Measurements from ENCODE around the gene POTEF.
"Not testable (repeated sequence)": the region's sequence is repeated elsewhere in the genome, so short reads cannot be mapped to it uniquely, and the experiment has no call there.

The POTEF gene
- total RNA-seq: 0 reads per million in 2 donors

GRCh38 chr2:130129120-130129829 is at the start of gene POTEF:
POTEF (minus strand) TSS chr2:130129222; CDS start chr2:130120515, 8,707 bp downstream.
- DNase-seq: not testable (repeated sequence)

- not testable (repeated sequence) for DNase-seq
These were observed 45.8 kb upstream of the POTEF start for GRCh38 chr2:130174866-130175265.

GRCh38 chr2:130169896-130170295 is 40.9 kb upstream of the POTEF start:
- DNase-seq: no peak

- not testable (repeated sequence) for DNase-seq
These were observed 40.1 kb upstream of the POTEF start for GRCh38 chr2:130169163-130169562.

- DNase-seq: not testable (repeated sequence)
These were observed 37.6 kb upstream of the POTEF start for GRCh38 chr2:130166611-130167010.

GRCh38 chr2:130165293-130166016 is 36.4 kb upstream of the POTEF start:
- no peak for DNase-seq

GRCh38 chr2:130162968-130163367 is 33.9 kb upstream of the POTEF start:
- no peak for DNase-seq

GRCh38 chr2:130162486-130162885 is 33.5 kb upstream of the POTEF start:
- DNase-seq: not testable (repeated sequence)

- DNase-seq: not testable (repeated sequence)
These were observed 32.0 kb upstream of the POTEF start for GRCh38 chr2:130160838-130161705.

GRCh38 chr2:130160131-130160530 is 31.1 kb upstream of the POTEF start:
- DNase-seq: no peak

- DNase-seq: not testable (repeated sequence)
These were observed 30.4 kb upstream of the POTEF start for GRCh38 chr2:130159376-130159775.

GRCh38 chr2:130158631-130159030 is 29.6 kb upstream of the POTEF start:
- no peak for DNase-seq

GRCh38 chr2:130157825-130158514 is 28.9 kb upstream of the POTEF start:
- not testable (repeated sequence) for DNase-seq

GRCh38 chr2:130157354-130157753 is 28.3 kb upstream of the POTEF start:
- DNase-seq: not testable (repeated sequence)

GRCh38 chr2:130156624-130157004 is 27.6 kb upstream of the POTEF start:
- no peak for DNase-seq

GRCh38 chr2:130155956-130156623 is 27.1 kb upstream of the POTEF start:
- DNase-seq: not testable (repeated sequence)

GRCh38 chr2:130154773-130155765 is 26.0 kb upstream of the POTEF start:
- no peak for DNase-seq

GRCh38 chr2:130154423-130154770 is 25.4 kb upstream of the POTEF start:
- not testable (repeated sequence) for DNase-seq

GRCh38 chr2:130153721-130154422 is 24.9 kb upstream of the POTEF start:
- not testable (repeated sequence) for DNase-seq

Data from activated gamma-delta T cell (primary cell).